Gastroesophageal sphincter (tissue), 4 donors: Measurements from ENCODE around the gene B3GALT4. TPM values are rescaled to one million over a fixed set of nuclear protein-coding genes. Genes with fewer than 3 reads are reported as not detected.

Experiments
- ATAC-seq: fragments of 150-250 bp; one replicate; pipeline ENCODE4 v1.9.1; 2016; ENCODE audit warnings: mild to moderate bottlenecking, moderate library complexity
- H3K27ac ChIP-seq, 4 donors: fragments of 200-600 bp; sonication (generic) in 3 of 4; 1 replicate in 3 of 4; 2 replicates in 1 of 4; pipeline ENCODE4 v1.5.1; 2016 to 2019
- H3K27me3 ChIP-seq: fragments of 200-600 bp; sonication (generic); one replicate; pipeline ENCODE4 v1.5.1; 2019
- H3K36me3 ChIP-seq, 2 donors: fragments of 200-600 bp; sonication (generic); one replicate each; pipeline ENCODE4 v1.5.1; 2019; ENCODE audit warnings: control low read depth in 1 of 2
- H3K4me1 ChIP-seq, 3 donors: fragments of 200-600 bp; sonication (generic); 1 replicate in 2 of 3; 2 replicates in 1 of 3; pipeline ENCODE4 v1.5.1; 2016 to 2019; ENCODE audit warnings: control low read depth in 2 of 3
- H3K4me3 ChIP-seq, 2 donors: fragments of 200-600 bp; sonication (generic); one replicate each; pipeline ENCODE4 v1.5.1; 2019; ENCODE audit warnings: mild to moderate bottlenecking in 1 of 2, moderate library complexity in 1 of 2
- H3K9me3 ChIP-seq, 3 donors: fragments of 200-600 bp; sonication (generic); one replicate each; pipeline ENCODE4 v1.5.1; 2017 to 2019; ENCODE audit warnings: control low read depth in 2 of 3
- EP300 ChIP-seq: sonication (generic); formaldehyde crosslinking; IDR thresholded peaks from one replicate; pipeline ENCODE4 v1.6.1; 2017; ENCODE audit warnings: antibody characterized with exemption, mild to moderate bottlenecking
- POLR2A ChIP-seq, 2 donors: fragments of 450-650 bp; IDR thresholded peaks; one replicate each; pipeline ENCODE4 v1.6.1; 2017; ENCODE audit warnings: antibody characterized with exemption in 2 of 2, mild to moderate bottlenecking in 2 of 2, moderate library complexity in 1 of 2
- POLR2AphosphoS5 ChIP-seq: sonication (generic); formaldehyde crosslinking; IDR thresholded peaks from one replicate; pipeline ENCODE4 v1.6.1; 2017; ENCODE audit warnings: antibody characterized with exemption
- WGBS, 2 donors: methylation state at CpG; one replicate each; pipeline ENCODE4 v1.1.5; 2018; ENCODE audit warnings: low coverage in 1 of 2; 5-methylcytosine and 5-hydroxymethylcytosine counted together
- total RNA-seq, 4 donors: library from RNA; depleted of rRNA; stranded (reverse); fragments of >200 nt; gene quantifications; one replicate each; pipeline ENCODE4 v1.1.0, GENCODE V29; 2016
- TF ChIP-seq, protein P1 (sequence below), 4 experiments: fragments of 200-600 bp in 2 of 4; fragments of 450-650 bp in 2 of 4; sonication (generic) in 1 of 4; IDR thresholded peaks; one replicate each; pipeline ENCODE4 v1.5.1; 2017 to 2019; ENCODE audit warnings: antibody characterized with exemption in 4 of 4, mild to moderate bottlenecking in 2 of 4, moderate library complexity in 2 of 4

The B3GALT4 gene
- total RNA-seq, 4 donors from 2014 or later = 12.2 to 23.8 (median 17.3) TPM

DNA sequence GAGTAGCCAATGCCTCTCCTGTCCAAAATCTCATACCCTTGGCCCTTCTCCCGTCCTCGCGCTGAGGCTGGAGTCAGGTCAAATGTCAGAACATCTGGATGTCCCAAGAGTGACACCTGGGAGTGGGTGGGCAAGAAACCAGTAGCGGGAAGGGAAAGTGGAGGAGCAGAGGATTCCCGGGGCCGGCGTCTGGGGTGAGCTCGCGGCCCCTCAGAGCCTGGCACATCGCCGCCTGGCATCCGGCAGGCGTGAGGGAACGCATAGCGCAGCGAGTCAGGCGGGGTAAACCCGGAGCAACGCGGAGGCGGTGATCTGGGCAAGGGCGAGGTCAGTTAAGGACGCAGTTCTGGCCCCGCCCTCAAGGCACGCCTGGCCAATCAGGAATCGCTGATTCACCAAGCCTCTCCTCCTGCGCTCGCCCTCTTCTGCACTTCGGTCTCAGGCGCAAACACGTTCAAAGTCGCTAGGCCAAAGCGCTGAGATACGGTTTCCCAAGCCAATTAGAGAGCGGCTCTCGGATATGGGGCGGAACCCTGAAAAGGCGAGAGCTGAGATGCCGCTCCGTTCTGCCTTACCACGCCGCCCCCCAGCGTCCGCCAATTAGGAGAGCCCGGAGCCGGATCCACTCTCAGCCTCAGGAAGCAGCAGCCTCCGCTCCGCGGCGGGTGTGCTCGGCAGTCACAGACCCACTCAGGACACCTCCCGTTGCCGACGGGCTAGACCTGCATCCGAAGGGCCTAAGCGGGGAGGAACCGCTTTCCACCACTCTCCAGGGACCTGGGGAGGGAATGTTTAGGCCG is 27.8 kb upstream of the B3GALT4 start:
- no peaks in the 10 kb centered on the region for H3K9me3 ChIP-seq
- peak; percentile 98 for ATAC-seq
- peaks cover 3 to 32% (median 20%) of the 10 kb centered on the region in 3 donors for H3K4me1 ChIP-seq
- 0% methylated on average over 20 of the region's 58 CpGs; no CpG with 5 or more reads in 1 of the 2 donors for WGBS, 2 donors
- TF ChIP-seq, protein P1, sequence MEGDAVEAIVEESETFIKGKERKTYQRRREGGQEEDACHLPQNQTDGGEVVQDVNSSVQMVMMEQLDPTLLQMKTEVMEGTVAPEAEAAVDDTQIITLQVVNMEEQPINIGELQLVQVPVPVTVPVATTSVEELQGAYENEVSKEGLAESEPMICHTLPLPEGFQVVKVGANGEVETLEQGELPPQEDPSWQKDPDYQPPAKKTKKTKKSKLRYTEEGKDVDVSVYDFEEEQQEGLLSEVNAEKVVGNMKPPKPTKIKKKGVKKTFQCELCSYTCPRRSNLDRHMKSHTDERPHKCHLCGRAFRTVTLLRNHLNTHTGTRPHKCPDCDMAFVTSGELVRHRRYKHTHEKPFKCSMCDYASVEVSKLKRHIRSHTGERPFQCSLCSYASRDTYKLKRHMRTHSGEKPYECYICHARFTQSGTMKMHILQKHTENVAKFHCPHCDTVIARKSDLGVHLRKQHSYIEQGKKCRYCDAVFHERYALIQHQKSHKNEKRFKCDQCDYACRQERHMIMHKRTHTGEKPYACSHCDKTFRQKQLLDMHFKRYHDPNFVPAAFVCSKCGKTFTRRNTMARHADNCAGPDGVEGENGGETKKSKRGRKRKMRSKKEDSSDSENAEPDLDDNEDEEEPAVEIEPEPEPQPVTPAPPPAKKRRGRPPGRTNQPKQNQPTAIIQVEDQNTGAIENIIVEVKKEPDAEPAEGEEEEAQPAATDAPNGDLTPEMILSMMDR (IDR thresholded peaks at IDR 0.05) = peak in 3 of 4 experiments; percentile 17 to 42 (median 18)
- TF ChIP-seq POLR2AphosphoS5 (peak; percentile 95), POLR2A (IDR thresholded peaks at IDR 0.05) (peak; percentile 87 to 94), EP300 (no peak)
- peaks cover 0 to 18% of the 10 kb centered on the region in 2 donors for H3K36me3 ChIP-seq
- peak overlapping the region; percentile 86 to 92 (median 88) for H3K27ac ChIP-seq
- peak overlapping the region; percentile 36 to 57 for H3K4me3 ChIP-seq
- H3K27me3 ChIP-seq = peaks cover 13% of the 10 kb centered on the region

DNA sequence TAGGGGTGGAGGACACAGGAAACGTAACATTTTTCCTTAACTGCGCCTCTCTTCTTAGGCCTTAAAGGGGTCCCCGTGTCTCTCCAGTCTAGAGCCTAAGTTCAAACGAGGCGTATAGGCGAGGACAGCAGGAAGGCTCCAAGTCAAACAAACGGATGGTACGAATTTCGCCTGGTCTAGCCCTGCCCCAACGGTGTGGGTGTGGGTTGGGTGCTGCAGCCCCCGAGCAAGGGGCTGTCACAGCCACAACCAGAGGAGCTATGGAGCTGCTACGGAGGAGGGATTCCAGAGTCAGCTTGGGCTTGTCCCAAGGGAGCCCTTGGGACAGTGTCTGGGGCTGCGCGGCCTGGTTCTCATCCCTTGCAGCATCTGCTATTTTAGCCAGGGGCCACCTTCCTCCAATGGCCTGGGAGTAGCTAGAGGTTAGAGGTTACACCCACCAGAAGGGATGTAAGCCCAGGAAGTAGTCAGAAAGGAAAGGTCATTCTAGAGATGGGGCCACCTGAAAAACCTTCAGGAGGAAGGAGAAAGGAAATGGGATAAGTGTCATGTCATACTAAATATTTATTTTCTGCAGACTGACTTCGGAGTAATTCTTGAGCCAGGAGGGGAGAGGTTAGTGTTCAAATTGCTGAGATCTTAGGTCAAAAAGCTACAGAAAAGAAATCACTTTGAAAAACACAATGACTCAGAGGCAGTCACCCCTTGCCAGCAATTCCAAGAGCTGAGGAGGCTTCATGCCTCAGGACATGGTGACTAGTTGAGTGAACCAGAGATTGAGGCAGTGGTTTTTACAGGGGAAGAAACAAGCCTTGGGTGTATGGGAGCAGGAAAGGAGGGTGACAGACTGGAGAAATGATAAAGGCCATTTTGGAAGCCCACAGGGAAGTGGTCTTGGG is 26.9 kb upstream of the B3GALT4 start:
- Histone ChIP-seq H3K9me3 (no peaks in the 10 kb centered on the region), H3K4me1 (peaks cover 3 to 32% (median 20%) of the 10 kb centered on the region in 3 donors), H3K27ac (peak overlapping the region; percentile 79 to 89 (median 86)), H3K27me3 (peaks cover 6% of the 10 kb centered on the region), H3K4me3 (peak overlapping the region; percentile 36 to 57), H3K36me3 (peaks cover 0 to 26% of the 10 kb centered on the region in 2 donors)
- TF ChIP-seq POLR2A (IDR thresholded peaks at IDR 0.05) (no peak), POLR2AphosphoS5 (no peak), EP300 (no peak)
- TF ChIP-seq, protein P1 (IDR thresholded peaks at IDR 0.05) = no peak
- WGBS, 2 donors = 50 to 53% methylated on average over 1 of the region's 15 CpGs
- ATAC-seq = no peak

DNA sequence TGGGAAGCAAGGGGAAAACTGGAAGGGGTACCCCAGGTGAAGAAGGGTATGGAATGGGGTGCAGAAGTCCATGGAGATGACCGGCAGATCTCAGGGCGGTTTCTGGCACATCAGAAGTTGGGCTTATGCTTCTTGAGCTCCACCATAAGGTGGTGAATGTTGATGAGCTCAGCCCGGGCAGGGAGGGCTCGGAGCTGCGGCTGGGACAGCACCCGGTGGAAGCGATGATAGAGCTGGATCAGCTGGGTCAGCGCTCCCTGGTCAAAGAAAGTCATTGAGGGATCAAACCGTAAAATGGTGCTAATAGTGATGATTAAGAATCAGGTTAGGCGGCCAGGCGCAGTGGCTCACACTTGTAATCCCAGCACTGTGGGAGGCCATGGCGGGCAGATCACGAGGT is 26.2 kb upstream of the B3GALT4 start:
- TF ChIP-seq POLR2AphosphoS5 = no peak
- TF ChIP-seq, protein P1 (IDR thresholded peaks at IDR 0.05) = no peak
- Histone ChIP-seq H3K27me3 (no peaks in the 10 kb centered on the region), H3K4me3 (no peak overlapping the region), H3K27ac (peak overlapping the region in 2 of 4 donors; percentile 86 to 89), H3K9me3 (no peaks in the 10 kb centered on the region), H3K4me1 (peaks cover 3 to 32% (median 20%) of the 10 kb centered on the region in 3 donors), H3K36me3 (peaks cover 0 to 34% of the 10 kb centered on the region in 2 donors)
- ATAC-seq = no peak
- 90 to 97% methylated on average over 6 to 9 of the region's 13 CpGs for WGBS, 2 donors

DNA sequence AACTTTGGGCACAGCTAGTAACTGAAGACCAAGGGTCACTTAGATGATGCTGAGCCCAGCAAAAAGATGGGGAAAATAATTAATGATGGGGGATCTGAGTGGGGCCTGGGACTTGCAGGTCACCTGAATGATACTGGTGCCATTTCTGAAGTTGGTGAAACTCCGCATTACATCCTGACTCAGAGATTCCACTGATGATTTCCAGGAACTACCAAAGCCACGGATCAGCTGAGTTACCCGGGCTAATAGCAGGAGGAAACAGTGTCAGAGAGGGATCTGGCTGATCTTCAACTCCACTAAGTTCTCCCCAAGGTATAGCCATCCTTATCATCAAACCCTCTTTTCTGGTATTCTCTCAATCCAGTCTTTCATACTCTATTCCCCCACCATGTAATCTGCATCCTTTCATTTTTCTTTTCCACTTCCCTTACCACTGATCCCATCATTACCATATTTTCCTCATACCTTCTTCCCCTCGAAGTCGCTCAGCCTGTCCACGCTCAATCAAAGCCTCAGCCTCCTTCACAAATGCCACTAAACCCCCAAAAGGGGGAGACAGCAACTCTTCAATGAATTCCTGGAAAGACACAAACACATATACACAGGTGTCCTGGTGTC is 25.4 kb upstream of the B3GALT4 start:
- peaks cover 0 to 34% of the 10 kb centered on the region in 2 donors for H3K36me3 ChIP-seq
- no peaks in the 10 kb centered on the region for H3K27me3 ChIP-seq
- ATAC-seq = no peak
- TF ChIP-seq, protein P1 (IDR thresholded peaks at IDR 0.05) = no peak
- no peak for TF ChIP-seq EP300
- H3K4me1 ChIP-seq = peaks cover 3 to 32% (median 20%) of the 10 kb centered on the region in 3 donors
- 86 to 87% methylated on average over 6 of the region's 6 CpGs for WGBS, 2 donors
- H3K27ac ChIP-seq = no peak overlapping the region
- H3K4me3 ChIP-seq = no peak overlapping the region
- no peaks in the 10 kb centered on the region for H3K9me3 ChIP-seq
